HUES6 (cell line): ENCODE results near the gene LRP2BP.
"Not testable (repeated sequence)": the region's sequence is repeated elsewhere in the genome, so short reads cannot be mapped to it uniquely, and the experiment has no call there.

Experiments used
- H3K27ac ChIP-seq: 2 replicates; pipeline ENCODE4 v1.7.0; 2013; ENCODE audit warnings: low read depth, mild to moderate bottlenecking, low read length, inconsistent platforms
- H3K27me3 ChIP-seq: 2 replicates; pipeline ENCODE4 v1.6.1; 2013; ENCODE audit warnings: low read length; ENCODE audit not compliant: control insufficient read depth, insufficient read depth
- H3K36me3 ChIP-seq: 2 replicates; pipeline ENCODE4 v1.6.1; 2013; ENCODE audit warnings: low read length; ENCODE audit not compliant: control insufficient read depth, insufficient read depth
- H3K4me1 ChIP-seq: 2 replicates; pipeline ENCODE4 v1.6.1; 2013; ENCODE audit warnings: low read length; ENCODE audit not compliant: control insufficient read depth, insufficient read depth
- H3K4me3 ChIP-seq: 2 replicates; pipeline ENCODE4 v1.5.1; 2013; ENCODE audit warnings: low read depth, low read length
- H3K9ac ChIP-seq: one replicate; pipeline ENCODE4 v1.6.1; 2013; ENCODE audit warnings: mild to moderate bottlenecking, low read length
- H3K9me3 ChIP-seq: 2 replicates; pipeline ENCODE4 v1.6.1; 2013; ENCODE audit warnings: low read depth, low read length; ENCODE audit not compliant: control insufficient read depth, insufficient read depth

The LRP2BP gene

GRCh38 chr4:185343726-185344581 lies 51.8 kb downstream of the LRP2BP start:
- Histone ChIP-seq H3K4me1 (peaks cover 4% of the 10 kb centered on the region; the same call in 1 of the 2 replicates), H3K27me3 (no peaks in the 10 kb centered on the region), H3K9me3 (no peaks in the 10 kb centered on the region), H3K9ac (no peak overlapping the region), H3K36me3 (peaks cover 52% of the 10 kb centered on the region), H3K4me3 (no peak overlapping the region), H3K27ac (no peak overlapping the region)

- no peak overlapping the region for H3K9ac ChIP-seq
Measured at GRCh38 chr4:185341841-185342240, 53.9 kb downstream of the LRP2BP start.

GRCh38 chr4:185341377-185341776 lies 54.3 kb downstream of the LRP2BP start:
- H3K9me3 ChIP-seq = peaks cover 6% of the 10 kb centered on the region; the same call in 1 of the 2 replicates
- no peak overlapping the region for H3K9ac ChIP-seq

More at GRCh38 chr4:185341841-185342240, 53.9 kb downstream of the LRP2BP start:
- peaks cover 6% of the 10 kb centered on the region; the same call in 1 of the 2 replicates for H3K9me3 ChIP-seq
- H3K4me1 ChIP-seq = peaks cover 4% of the 10 kb centered on the region; the same call in 1 of the 2 replicates
- H3K27me3 ChIP-seq = no peaks in the 10 kb centered on the region
- no peak overlapping the region for H3K4me3 ChIP-seq
- H3K36me3 ChIP-seq = peaks cover 39% of the 10 kb centered on the region
- H3K27ac ChIP-seq = no peak overlapping the region

GRCh38 chr4:185339941-185340340 lies 55.8 kb downstream of the LRP2BP start:
- Histone ChIP-seq H3K27ac (no peak overlapping the region), H3K9me3 (peaks cover 6% of the 10 kb centered on the region; the same call in 1 of the 2 replicates), H3K27me3 (no peaks in the 10 kb centered on the region), H3K4me1 (peaks cover 4% of the 10 kb centered on the region; the same call in 1 of the 2 replicates), H3K9ac (no peak overlapping the region), H3K4me3 (no peak overlapping the region), H3K36me3 (peaks cover 36% of the 10 kb centered on the region)

More at GRCh38 chr4:185341377-185341776, 54.3 kb downstream of the LRP2BP start:
- Histone ChIP-seq H3K4me1 (peaks cover 4% of the 10 kb centered on the region; the same call in 1 of the 2 replicates), H3K27me3 (no peaks in the 10 kb centered on the region), H3K36me3 (peaks cover 34% of the 10 kb centered on the region), H3K27ac (no peak overlapping the region), H3K4me3 (no peak overlapping the region)

GRCh38 chr4:185335579-185335978 lies 60.1 kb downstream of the LRP2BP start:
- H3K4me1 ChIP-seq = peaks cover 15% of the 10 kb centered on the region; the same call in 1 of the 2 replicates
- H3K36me3 ChIP-seq = peaks cover 15% of the 10 kb centered on the region
- no peak overlapping the region for H3K9ac ChIP-seq
- H3K9me3 ChIP-seq = peaks cover 6% of the 10 kb centered on the region; the same call in 1 of the 2 replicates
- no peaks in the 10 kb centered on the region for H3K27me3 ChIP-seq
- no peak overlapping the region for H3K27ac ChIP-seq
- no peak overlapping the region for H3K4me3 ChIP-seq

GRCh38 chr4:185334326-185334725 lies 61.4 kb downstream of the LRP2BP start:
- H3K4me1 ChIP-seq = peaks cover 15% of the 10 kb centered on the region; the same call in 1 of the 2 replicates
- H3K36me3 ChIP-seq = peaks cover 9% of the 10 kb centered on the region
- H3K27ac ChIP-seq = no peak overlapping the region
- no peaks in the 10 kb centered on the region for H3K27me3 ChIP-seq
- no peak overlapping the region for H3K9ac ChIP-seq
- peaks cover 16% of the 10 kb centered on the region for H3K9me3 ChIP-seq
- no peak overlapping the region for H3K4me3 ChIP-seq

GRCh38 chr4:185332575-185333464 lies 62.9 kb downstream of the LRP2BP start:
- no peak overlapping the region for H3K27ac ChIP-seq
- peaks cover 15% of the 10 kb centered on the region; the same call in 1 of the 2 replicates for H3K4me1 ChIP-seq
- H3K27me3 ChIP-seq = no peaks in the 10 kb centered on the region
- peaks cover 16% of the 10 kb centered on the region for H3K9me3 ChIP-seq
- no peak overlapping the region for H3K9ac ChIP-seq
- H3K4me3 ChIP-seq = no peak overlapping the region
- H3K36me3 ChIP-seq = peaks cover 10% of the 10 kb centered on the region

- peaks cover 16% of the 10 kb centered on the region for H3K9me3 ChIP-seq
- peaks cover 11% of the 10 kb centered on the region for H3K36me3 ChIP-seq
- H3K4me3 ChIP-seq, H3K27me3 ChIP-seq, H3K27ac ChIP-seq, H3K9ac ChIP-seq: not testable (repeated sequence)
- H3K4me1 ChIP-seq = peaks cover 15% of the 10 kb centered on the region; the same call in 1 of the 2 replicates
Measured at GRCh38 chr4:185329879-185330510, 65.7 kb downstream of the LRP2BP start.

- Histone ChIP-seq H3K27me3 (no peaks in the 10 kb centered on the region), H3K4me3 (no peak overlapping the region), H3K9ac (no peak overlapping the region), H3K27ac (no peak overlapping the region), H3K9me3 (peaks cover 28% of the 10 kb centered on the region), H3K36me3 (peaks cover 24% of the 10 kb centered on the region), H3K4me1 (peaks cover 15% of the 10 kb centered on the region; the same call in 1 of the 2 replicates)
Measured at GRCh38 chr4:185328586-185328985, 67.1 kb downstream of the LRP2BP start.

GRCh38 chr4:185325721-185326120 lies 70.0 kb downstream of the LRP2BP start:
- not testable (repeated sequence) for H3K9ac ChIP-seq

More at GRCh38 chr4:185325721-185326120, 70.0 kb downstream of the LRP2BP start:
- Histone ChIP-seq H3K9me3 (peaks cover 38% of the 10 kb centered on the region), H3K36me3 (peaks cover 50% of the 10 kb centered on the region)
- not testable (repeated sequence) for H3K27ac ChIP-seq, H3K4me3 ChIP-seq, H3K4me1 ChIP-seq, H3K27me3 ChIP-seq
